Subcutaneous adipose tissue (tissue), 4 donors: ENCODE data around the gene PBX3. TPM values are rescaled to one million over a fixed set of nuclear protein-coding genes. Genes with fewer than 3 reads are reported as not detected.

Experiments used
- total RNA-seq, 4 donors: library from RNA; depleted of rRNA; stranded (reverse); fragments of >200 nt; gene quantifications; one replicate each; pipeline ENCODE4 v1.1.0, GENCODE V29; 2016
- TF ChIP-seq, protein P1 (sequence below): fragments of 450-650 bp; IDR thresholded peaks from one replicate; pipeline ENCODE4 v1.5.1; 2016; ENCODE audit warnings: low read depth, mild to moderate bottlenecking, control low read depth, antibody characterized with exemption, moderate library complexity

PBX3 gene
- total RNA-seq, 4 donors from 2014 or later, result 29.7 to 44.9 (median 35.4) TPM

DNA sequence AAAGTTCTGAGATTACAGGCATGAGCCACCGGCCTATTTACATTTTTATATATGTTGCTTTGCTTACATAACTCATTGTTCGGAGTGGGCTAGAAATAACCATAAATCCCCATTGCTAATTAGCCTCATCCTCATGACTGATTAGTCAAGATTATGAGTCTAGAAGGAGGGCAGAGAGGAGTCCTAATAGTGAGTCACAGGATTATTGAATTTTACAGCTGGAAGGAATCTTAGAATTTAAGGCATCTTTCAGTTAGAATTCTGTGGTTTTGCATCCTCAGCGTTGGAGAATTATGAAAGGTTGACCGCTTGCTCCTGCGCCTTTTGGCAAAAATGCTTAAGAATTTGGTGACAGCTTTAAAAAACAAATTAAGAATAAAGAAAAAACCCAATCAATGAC, 2.6 kb upstream of the PBX3 start:
- TF ChIP-seq, protein P1, sequence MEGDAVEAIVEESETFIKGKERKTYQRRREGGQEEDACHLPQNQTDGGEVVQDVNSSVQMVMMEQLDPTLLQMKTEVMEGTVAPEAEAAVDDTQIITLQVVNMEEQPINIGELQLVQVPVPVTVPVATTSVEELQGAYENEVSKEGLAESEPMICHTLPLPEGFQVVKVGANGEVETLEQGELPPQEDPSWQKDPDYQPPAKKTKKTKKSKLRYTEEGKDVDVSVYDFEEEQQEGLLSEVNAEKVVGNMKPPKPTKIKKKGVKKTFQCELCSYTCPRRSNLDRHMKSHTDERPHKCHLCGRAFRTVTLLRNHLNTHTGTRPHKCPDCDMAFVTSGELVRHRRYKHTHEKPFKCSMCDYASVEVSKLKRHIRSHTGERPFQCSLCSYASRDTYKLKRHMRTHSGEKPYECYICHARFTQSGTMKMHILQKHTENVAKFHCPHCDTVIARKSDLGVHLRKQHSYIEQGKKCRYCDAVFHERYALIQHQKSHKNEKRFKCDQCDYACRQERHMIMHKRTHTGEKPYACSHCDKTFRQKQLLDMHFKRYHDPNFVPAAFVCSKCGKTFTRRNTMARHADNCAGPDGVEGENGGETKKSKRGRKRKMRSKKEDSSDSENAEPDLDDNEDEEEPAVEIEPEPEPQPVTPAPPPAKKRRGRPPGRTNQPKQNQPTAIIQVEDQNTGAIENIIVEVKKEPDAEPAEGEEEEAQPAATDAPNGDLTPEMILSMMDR, result no peak

DNA sequence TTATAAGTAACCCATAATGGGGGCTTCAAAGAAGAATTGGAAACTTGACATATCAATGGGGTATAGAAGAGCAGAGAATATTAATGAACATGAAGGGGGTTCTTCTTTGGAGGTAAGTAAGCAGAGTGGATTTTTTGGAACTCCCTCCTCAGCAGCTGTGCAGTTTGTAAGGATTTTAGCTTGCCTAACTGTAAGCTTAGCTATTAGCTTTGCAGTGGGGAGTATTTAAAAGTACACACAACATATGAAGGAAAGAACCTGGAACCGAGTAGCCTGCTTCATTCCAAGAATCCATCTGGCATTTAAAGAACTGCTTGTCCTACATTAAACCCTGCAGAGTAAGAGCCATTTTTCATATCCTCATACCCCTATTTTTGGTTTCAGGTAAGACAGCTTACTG, 2.2 kb upstream of the PBX3 start:
- TF ChIP-seq, protein P1, result no peak

DNA sequence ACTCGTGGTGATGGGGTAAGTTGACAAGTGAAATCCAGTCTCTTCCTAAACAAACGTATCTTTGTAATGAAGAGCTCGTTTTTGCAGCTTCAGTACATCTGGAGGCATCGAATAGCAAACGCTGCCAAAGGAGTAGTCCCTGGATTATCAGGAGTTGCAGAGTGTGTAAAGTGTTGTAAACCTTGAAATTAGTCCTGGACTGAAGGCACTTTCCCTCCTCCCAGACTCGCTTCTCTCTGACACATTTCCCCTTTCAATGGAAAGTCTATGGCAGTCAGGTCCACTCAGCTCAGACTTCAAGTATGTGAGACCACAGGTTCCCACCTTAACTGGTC, 1.5 kb upstream of the PBX3 start:
- TF ChIP-seq, protein P1, result no peak

DNA sequence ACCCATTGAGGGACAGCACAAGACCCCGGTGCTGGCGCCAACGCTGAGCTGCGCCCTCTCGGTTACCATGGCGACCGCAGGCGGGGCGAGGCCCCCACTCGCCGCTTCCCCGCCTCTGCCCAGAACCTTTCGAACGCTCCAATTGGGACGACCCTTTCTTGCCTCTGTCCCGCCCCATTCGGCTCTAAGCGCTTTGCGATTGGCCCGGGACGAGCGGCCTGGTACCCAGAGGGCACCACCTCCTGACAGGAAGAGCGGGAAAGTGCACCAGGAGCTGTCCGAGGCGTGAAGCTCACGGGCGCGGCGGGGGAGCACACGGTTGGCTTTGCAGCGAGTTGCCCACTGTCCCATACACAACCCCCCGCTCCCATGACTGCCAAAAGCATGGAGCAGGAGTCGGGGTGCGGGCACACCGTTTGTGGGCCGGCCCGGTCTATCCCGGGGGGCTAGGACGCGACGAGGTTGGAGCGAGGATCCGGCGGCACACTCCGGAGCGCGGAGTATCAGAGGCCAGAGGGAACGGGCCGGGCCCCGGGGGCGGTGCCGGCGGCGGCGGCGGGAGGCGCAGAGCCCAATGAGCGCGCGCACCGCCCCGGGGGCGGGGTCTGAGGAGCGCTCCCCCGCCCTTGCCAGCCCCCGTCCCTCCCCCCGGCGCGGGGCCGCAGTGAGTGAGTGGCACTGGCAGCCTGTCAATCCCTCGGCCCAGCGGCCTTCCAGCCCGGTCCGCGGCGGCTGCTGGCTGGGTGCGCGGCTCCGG, 978 bp upstream of the PBX3 start:
- TF ChIP-seq, protein P1, result no peak

DNA sequence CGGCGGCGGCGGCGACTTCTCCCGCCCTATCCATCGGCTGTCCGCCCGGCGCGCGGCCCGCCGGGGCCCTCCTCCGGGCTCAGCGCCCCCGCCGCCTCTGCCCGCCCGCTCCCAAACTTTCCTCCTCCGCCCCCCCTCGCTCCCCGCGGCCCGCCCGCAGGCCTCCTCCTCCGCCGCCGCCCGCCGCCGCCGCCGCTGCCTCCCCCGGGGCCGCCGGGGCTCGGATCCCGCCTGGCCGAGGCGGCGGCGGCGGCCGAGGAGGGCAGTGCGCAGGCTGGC, 460 bp upstream of the PBX3 start:
- TF ChIP-seq, protein P1, result no peak

DNA sequence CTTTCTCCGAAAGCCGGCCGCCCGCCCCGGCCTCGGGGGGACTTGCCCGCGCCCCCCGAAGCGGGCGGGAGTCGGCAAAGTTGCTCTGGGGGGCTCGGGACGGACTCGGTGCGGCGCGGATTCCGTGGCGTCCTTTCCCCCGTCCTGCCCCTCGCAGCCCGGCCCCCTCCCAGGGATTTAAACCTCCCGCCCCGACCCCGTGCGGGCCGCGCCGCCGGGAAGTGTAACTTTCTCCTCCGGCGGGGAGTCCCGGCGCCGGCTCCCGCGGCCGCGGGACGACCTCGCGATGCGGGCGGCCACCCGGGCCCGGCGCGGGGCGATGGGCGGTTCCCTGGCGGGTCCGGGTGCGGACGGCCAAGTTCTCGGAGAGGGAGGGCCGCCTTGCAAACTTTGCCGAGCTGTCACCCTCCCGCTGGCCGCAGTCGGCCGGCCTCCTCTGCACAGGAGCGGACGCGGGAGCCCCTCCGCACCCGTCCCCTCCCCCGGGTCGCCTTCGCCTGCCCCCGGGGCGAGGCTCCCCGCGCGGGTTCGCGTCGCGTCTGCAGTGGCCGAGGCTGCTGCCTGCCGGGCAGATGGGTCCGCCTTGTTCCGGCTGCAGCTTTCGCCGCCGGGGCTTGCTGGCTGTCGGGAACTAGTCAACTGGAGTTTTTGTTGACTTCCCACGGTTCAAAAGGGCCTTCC, 732 bp downstream of the PBX3 start:
- TF ChIP-seq, protein P1, result no peak

DNA sequence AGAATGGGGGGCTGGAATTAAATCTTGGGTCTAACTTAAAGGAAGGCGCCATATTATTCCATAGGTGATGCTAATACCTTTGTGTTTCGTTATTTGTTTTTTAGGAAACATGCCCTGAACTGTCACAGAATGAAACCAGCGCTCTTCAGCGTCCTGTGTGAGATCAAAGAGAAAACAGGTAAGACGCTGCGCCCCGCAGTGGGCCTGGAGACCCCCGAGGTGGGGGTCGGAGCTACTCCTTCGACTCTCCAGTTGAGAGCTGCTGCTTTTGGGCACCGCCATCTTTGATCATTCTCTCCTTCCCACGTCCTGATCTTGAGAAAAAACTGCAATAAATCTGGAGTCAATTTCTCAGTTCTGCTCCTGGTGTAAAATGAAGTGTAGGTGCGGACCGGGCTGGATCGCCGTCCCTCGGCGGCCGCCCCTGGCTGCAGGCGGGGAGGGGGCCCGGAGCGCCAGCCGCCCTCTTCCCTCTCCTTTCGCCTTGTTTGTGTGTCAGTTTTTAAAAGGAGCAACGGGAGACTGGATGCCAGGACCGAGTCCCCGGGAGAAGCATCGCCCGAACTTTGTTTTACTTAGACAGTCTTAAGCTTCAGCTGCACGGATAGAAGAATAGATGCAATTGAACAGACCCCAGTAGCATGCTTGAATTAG, 1.4 kb downstream of the PBX3 start:
- TF ChIP-seq, protein P1, result no peak
